GM19324 (cell line): ENCODE measurements around the gene PROX2.

Source experiments
- ATAC-seq: cut with Tn5 transposase; IDR thresholded peaks from one replicate; pipeline ENCODE4 v1.9.1; 2021; ENCODE audit warnings: mild to moderate bottlenecking, moderate library complexity; ENCODE audit not compliant: unreplicated experiment, low FRiP score

Gene PROX2

DNA sequence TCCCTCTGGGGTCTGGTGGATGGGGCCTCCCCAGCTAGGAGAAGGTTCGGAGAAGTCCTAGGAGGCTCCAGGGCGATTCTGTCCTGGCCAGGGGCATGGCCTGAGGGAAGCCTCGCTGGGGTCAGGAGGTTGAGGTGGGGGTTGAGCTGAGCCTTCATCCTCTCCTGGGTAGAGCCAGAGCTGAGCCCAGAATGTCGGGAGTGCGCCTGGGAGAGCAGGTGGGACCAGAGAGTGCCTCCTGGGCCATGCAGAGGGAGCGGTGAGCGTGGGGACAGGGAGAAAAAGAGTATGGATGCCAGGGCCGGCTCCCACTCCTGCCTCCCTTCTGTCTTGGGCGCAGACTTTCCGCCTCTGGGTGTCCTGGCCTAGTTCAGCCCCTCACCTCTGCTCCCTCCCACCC is 34.0 kb upstream of the PROX2 start:
- ATAC-seq = no peak

- ATAC-seq = no peak
Observed at GRCh38 chr14:74909501-74909900, 33.6 kb upstream of the PROX2 start.

GRCh38 chr14:74908861-74909341 is 33.0 kb upstream of the PROX2 start:
- ATAC-seq = no peak

- ATAC-seq = no peak
Observed at GRCh38 chr14:74907744-74908143, 31.8 kb upstream of the PROX2 start.

DNA sequence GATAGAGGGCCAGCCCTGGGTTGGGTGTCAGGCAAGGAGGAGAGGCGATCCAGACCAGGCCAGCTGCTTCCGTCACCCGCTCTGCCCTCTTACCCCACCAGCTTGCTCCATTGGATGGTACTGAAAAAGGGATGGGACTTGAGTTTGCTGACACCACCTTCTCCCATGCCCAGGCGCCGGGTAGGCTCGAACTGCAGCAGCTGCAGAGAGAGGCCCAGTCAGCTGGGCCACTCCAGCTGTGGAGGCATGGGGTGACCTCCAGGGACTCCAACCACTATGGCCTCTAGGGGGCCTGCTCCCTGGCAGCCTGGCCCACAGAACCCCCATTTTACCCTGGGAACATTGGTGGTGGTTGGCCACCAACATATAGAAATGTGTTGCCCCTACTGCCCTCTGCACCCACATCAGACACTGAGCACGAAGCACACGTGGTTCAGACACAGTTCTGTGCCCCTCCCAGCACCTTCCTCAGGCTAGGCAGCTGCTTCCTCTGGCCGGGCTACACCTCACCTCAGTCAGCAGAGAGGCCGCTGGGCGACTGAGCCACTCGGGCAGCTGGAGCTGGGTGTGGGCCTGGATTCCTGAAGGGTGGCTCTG is 31.1 kb upstream of the PROX2 start:
- ATAC-seq = no peak

- ATAC-seq = no peak
Observed at GRCh38 chr14:74905595-74906142, 29.7 kb upstream of the PROX2 start.

DNA sequence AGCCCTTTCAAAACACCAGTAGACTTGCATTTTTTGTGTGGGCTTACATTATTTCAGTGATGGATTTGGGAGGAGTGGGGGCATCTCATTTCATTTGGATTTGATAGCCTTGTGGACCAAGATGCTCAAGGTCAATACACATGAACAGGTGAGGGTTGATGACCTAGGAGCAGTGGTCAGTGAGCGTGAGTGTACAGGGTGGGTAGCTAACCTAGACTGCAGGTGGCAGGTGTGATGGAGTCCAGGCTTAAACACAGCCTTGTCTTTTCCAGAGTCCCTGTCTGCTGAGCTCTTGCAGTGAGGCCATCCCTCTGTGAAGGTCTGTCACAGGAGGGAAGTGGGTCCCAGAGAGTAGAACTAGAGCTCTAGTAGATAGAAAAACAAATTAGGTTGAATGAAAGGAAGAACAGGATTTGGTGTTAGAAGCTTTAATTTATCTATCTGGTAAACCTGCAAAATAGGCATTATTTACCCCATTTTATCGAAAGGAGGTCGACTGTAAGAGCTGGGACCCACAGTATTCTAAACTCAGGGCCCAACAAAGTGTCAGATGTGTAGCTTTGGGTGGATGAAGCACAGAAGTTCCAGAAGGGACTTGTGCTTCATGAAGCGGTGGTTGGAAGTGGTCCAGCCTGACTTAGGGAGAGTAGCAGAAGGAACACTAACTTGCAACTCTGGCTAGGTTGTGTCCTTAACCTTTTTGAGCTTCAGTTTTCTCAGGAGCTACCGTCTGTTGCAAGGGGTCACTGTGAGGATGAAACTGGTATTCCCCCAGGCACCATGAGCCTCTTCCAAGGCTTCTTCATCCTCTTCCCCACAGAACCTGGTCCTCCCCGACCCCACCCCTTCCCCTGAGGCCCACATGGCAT is 28.9 kb upstream of the PROX2 start:
- ATAC-seq = no peak

- ATAC-seq = no peak
Observed at GRCh38 chr14:74902941-74903705, 27.2 kb upstream of the PROX2 start.

GRCh38 chr14:74898694-74899093 is 22.7 kb upstream of the PROX2 start:
- no peak for ATAC-seq

GRCh38 chr14:74898083-74898482 is 22.1 kb upstream of the PROX2 start:
- no peak for ATAC-seq

GRCh38 chr14:74897642-74898041 is 21.7 kb upstream of the PROX2 start:
- ATAC-seq = no peak

DNA sequence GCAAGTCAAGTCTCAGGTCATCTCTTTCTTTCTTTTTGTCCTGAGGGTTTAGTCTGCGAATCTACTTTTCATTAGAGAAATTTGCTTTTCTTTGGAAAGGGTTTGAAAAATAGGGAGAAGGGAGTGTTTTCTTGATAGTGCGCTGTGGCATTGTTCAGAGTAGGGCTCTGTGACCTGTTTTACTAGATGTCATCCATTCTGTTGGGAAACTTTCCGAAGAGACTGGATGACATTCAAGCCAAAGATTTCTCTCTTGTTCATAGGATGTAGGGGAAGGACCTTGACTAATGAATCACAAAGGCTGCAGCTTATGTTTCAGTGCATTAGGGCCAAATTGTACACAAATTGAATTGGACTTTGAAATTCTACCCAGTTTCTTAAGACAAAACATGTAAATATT is 20.5 kb upstream of the PROX2 start:
- no peak for ATAC-seq

DNA sequence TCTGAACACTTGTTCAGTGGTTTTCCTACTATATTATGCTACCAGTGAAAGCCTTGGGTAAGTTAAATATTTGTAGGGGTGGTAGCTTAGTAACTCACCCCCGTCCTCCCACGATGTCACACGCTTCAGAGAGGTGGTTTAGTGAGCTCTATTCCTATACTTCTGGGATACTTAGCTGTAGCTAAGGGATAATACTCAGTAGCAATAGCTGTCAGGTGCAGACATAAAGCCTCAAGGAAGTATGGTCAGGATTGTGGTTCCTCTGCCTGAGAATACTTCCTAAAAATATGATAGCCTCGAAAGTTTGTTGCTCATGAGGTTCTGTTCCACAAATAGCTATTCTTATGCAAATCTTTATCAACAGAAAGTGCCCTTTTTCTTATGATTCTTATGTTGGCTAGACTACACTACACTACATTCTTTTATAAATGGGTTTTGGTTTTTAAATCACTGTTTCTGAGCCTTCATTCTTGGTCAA is 17.7 kb upstream of the PROX2 start:
- ATAC-seq = peak; percentile 56

DNA sequence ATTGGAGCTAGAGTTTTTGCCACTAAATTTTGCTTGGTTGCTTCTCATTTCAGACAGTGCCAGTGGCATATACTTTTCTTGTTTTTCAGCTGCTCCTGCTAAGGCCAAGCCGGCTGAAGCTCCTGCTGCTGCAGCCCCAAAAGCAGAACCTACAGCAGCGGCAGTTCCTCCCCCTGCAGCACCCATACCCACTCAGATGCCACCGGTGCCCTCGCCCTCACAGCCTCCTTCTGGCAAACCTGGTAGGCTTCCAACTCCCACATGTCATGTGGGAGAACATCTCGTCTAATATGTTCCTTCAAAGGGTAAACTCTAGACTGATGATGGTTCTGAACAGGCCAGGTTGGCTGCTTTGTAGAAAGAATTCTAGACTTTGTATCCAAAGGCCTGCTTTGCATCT is 16.8 kb upstream of the PROX2 start:
- no peak for ATAC-seq

GRCh38 chr14:74891870-74892269 is 15.9 kb upstream of the PROX2 start:
- no peak for ATAC-seq

DNA sequence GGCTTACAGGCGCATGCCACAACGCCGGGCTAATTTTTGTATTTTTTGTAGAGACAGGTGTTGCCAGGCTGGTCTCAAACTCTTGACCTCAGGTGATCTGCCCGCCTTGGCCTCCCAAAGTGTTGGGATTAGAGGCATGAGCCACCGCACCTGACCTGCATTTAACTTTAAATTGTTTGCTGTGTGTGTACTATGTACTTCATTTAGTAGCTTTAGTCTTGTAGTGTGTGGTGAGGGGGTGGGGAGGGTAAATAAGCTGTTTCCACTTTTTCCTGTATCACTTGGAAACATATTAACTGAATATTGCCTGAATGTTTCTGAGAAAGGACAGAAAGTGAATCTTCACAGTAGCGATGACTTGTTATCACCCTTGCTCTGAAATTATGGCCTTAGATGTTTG is 14.3 kb upstream of the PROX2 start:
- ATAC-seq = no peak

DNA sequence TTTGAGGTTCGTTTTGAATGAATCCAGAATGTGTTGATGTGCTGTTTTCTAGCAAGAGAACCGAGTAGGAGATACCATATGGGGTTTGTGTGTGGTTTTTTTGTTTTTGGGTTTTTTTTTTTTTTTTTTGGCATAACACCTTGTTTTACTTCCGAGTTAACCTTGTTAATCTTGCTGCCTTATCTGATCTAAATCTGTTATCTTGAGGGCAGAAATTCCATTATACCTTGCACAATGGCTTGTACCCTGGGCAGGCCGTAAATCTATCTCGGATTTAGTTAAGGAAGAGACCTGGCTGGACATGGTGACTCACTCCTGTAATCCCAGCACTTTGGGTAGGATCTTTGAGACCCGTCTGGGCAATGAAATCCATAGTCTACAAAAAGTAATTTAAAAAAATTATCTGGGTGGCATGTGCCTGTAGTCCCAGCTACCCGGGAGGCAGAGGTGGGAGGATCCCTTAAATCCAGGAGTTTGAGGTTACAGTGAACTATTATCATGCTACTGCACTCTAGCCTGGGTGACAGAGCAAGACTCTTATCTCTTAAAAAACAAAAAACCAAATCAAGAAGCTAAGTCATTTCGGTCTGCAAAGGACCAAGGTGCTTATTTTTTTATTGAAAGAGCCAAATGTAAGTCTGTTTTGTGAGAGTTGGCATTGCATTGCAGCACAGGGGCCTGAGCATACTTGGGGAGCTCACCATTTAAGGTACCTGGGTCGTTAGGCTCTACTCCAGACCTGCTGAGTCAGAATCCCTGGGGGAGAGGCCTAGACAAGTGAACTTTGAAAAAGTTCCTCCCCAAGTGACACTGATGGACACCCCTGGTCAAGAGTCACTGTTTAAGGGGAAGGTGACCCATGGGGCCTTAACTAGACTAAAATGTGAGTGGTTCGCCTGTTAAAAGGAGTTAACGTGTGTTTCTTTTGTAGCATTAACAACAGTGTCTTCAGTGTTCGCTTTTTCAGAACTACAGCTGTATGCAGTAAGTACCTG is 12.5 kb upstream of the PROX2 start:
- ATAC-seq = no peak

DNA sequence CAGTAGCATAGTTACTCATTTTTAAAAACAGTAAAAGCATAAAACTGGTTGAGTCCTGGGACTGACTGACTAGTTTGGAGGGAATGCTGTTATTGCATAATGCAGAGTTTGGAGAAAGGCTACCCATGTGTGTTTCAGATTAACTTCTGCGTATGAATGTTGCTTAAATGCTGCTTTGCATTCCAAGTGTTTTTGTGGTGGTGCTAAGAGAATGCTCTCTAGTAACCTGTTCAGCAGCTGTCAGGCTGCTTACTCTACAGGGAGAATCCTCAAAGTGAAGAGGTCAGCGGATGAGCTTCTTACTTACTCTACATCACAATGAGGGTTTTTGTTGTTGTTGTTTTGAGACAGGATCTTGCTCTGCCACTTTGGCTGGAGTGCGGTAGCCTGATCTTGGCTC is 10.1 kb upstream of the PROX2 start:
- ATAC-seq = no peak

DNA sequence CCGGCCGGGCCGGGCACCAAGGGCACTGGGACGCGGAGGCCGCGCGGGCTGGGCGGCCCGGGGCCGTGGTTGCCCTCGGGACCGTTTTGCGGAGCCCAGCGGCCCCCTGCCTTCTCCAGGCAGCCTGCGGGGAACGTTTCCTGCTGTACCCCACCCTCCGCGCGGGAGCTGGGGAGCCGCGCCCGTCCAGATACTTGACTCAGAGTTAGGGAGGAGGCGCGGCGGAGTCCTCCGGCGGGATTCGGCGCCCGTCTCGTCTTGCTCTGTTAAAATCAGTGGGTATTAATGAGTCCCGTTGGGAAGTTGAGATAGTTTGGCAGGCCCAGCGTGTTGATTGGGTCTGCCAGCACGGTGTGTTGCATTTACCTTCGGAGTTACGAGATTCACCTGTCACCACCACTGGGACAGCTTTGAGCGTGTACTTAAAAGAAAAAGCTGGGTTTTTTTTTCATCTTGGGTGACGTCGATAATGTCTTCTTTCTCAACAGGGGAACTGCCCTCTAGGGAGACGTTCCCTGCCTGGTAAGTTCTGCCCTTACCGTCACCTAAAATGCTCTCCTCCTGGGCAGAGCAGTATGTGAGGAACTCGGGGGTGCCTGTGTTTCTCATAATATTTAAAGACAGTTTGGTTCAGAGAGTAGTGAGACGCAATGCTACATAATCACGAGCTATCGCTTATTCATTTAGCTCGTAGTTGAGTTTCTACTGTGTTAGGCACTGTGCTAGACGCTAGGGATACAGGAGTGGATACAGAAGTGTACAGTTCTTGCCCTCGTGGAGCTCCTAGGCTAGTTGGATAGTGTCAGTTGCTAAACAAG is 6.4 kb upstream of the PROX2 start:
- peak; percentile 47 for ATAC-seq
